K562 (cell line): ENCODE results near the gene PKDCC.

Experiments used
- ATF4 ChIP-seq: fragments of 450-650 bp; formaldehyde crosslinking; IDR thresholded peaks from 2 replicates; pipeline ENCODE4 v1.4.0; 2022; ENCODE audit warnings: mild to moderate bottlenecking, moderate library complexity
- EGR1 ChIP-seq: fragments of 450-650 bp; conservative IDR thresholded peaks from 2 replicates; pipeline ENCODE4 v1.6.1; 2017; ENCODE audit warnings: mild to moderate bottlenecking
- EZH2 ChIP-seq: IDR thresholded peaks from 2 replicates; pipeline ENCODE4 v1.6.1; 2012; ENCODE audit warnings: low read depth, mild to moderate bottlenecking, inconsistent platforms, low read length, borderline replicate concordance
- IRF1 ChIP-seq: sonication (generic); formaldehyde crosslinking; IDR thresholded peaks from 2 replicates; pipeline ENCODE4 v1.8.0; 2022; ENCODE audit warnings: missing genetic modification reagents, mild to moderate bottlenecking, borderline replicate concordance
- POLR2A ChIP-seq: fragments of 450-650 bp; conservative IDR thresholded peaks from 2 replicates; pipeline ENCODE4 v1.6.1; 2016
- SMARCC2 ChIP-seq: fragments of 450-650 bp; IDR thresholded peaks from 2 replicates; pipeline ENCODE4 v1.6.1; 2017; ENCODE audit warnings: antibody characterized with exemption, moderate library complexity, mild to moderate bottlenecking, low read depth
- USF1 ChIP-seq: sonication (generic); formaldehyde crosslinking; IDR thresholded peaks from 2 replicates; pipeline ENCODE4 v1.9.0; 2022; ENCODE audit warnings: mild to moderate bottlenecking, missing genetic modification reagents
- ZNF507 ChIP-seq: conservative IDR thresholded peaks from 2 replicates; pipeline ENCODE4 v1.6.1; 2017; ENCODE audit warnings: missing genetic modification characterization, missing compliant biosample characterization

- TF ChIP-seq EZH2 (no peak), ATF4 (CRISPR knock-in tag) (no peak), SMARCC2 (no peak), USF1 (CRISPR knock-in tag) (no peak), ZNF507 (tag) (no peak), POLR2A (no peak), IRF1 (CRISPR knock-in tag) (no peak), EGR1 (no peak)
Measured at GRCh38 chr2:42049221-42050009, 1.6 kb downstream of the PKDCC start.
